Stimulated activated CD8-positive, alpha-beta memory T cell treated with anti-CD3 and anti-CD28 coated beads, Interleukin-12 subunit alpha, Interleukin-12 subunit beta, amount 100 ng/mL, for 1 hour (primary cell): ENCODE measurements around the gene POU2F1.

Experiments
- DNase-seq: peaks from one replicate; pipeline ENCODE4 v3.0.0-alpha.2; 2020; ENCODE audit warnings: low read depth

Gene POU2F1

GRCh38 chr1:167367705-167368104, 147.0 kb downstream of the POU2F1 start:
- no peak for DNase-seq

GRCh38 chr1:167369175-167369574, 148.5 kb downstream of the POU2F1 start:
- no peak for DNase-seq

GRCh38 chr1:167369933-167370332, 149.2 kb downstream of the POU2F1 start:
- no peak for DNase-seq

- no peak for DNase-seq
Measured at GRCh38 chr1:167371030-167371429, 150.3 kb downstream of the POU2F1 start.

GRCh38 chr1:167373398-167373797, 152.7 kb downstream of the POU2F1 start:
- no peak for DNase-seq

GRCh38 chr1:167373986-167374385, 153.3 kb downstream of the POU2F1 start:
- DNase-seq = no peak

- DNase-seq = no peak
Measured at GRCh38 chr1:167375949-167376348, 155.3 kb downstream of the POU2F1 start.

- DNase-seq = no peak
Measured at GRCh38 chr1:167387251-167387910, 166.7 kb downstream of the POU2F1 start.

GRCh38 chr1:167388976-167389375, 168.3 kb downstream of the POU2F1 start:
- DNase-seq = no peak

- no peak for DNase-seq
Measured at GRCh38 chr1:167392200-167392696, 171.6 kb downstream of the POU2F1 start.

GRCh38 chr1:167400359-167400953, 179.8 kb downstream of the POU2F1 start:
- no peak for DNase-seq

GRCh38 chr1:167401260-167401873, 180.7 kb downstream of the POU2F1 start:
- DNase-seq = peak; percentile 32

- DNase-seq = no peak
Measured at GRCh38 chr1:167404161-167404888, 183.6 kb downstream of the POU2F1 start.

GRCh38 chr1:167404908-167405307, 184.2 kb downstream of the POU2F1 start:
- DNase-seq = no peak

GRCh38 chr1:167408355-167408754, 187.7 kb downstream of the POU2F1 start:
- no peak for DNase-seq

GRCh38 chr1:167409183-167409582, 188.5 kb downstream of the POU2F1 start:
- DNase-seq = no peak

GRCh38 chr1:167412072-167412471, 191.4 kb downstream of the POU2F1 start:
- no peak for DNase-seq

- DNase-seq = no peak
Measured at GRCh38 chr1:167412920-167413319, 192.2 kb downstream of the POU2F1 start.

- no peak for DNase-seq
Measured at GRCh38 chr1:167413328-167413727, 192.6 kb downstream of the POU2F1 start.

GRCh38 chr1:167416506-167416905, 195.8 kb downstream of the POU2F1 start:
- no peak for DNase-seq

- no peak for DNase-seq
Measured at GRCh38 chr1:167418391-167418790, 197.7 kb downstream of the POU2F1 start.

- DNase-seq = no peak
Measured at GRCh38 chr1:167419245-167419644, 198.6 kb downstream of the POU2F1 start.

GRCh38 chr1:167420510-167420909, 199.8 kb downstream of the POU2F1 start:
- no peak for DNase-seq
